GM19452 (cell line): ENCODE data around the gene ING1.
A peak's percentile ranks its signal among the peaks of the same experiment; 100 is the strongest.
"Not testable (repeated sequence)": the region's sequence is repeated elsewhere in the genome, so short reads cannot be mapped to it uniquely, and the experiment has no call there.

Experiments
- ATAC-seq: cut with Tn5 transposase; IDR thresholded peaks from one replicate; pipeline ENCODE4 v1.9.1; 2021; ENCODE audit not compliant: unreplicated experiment

The ING1 gene

DNA sequence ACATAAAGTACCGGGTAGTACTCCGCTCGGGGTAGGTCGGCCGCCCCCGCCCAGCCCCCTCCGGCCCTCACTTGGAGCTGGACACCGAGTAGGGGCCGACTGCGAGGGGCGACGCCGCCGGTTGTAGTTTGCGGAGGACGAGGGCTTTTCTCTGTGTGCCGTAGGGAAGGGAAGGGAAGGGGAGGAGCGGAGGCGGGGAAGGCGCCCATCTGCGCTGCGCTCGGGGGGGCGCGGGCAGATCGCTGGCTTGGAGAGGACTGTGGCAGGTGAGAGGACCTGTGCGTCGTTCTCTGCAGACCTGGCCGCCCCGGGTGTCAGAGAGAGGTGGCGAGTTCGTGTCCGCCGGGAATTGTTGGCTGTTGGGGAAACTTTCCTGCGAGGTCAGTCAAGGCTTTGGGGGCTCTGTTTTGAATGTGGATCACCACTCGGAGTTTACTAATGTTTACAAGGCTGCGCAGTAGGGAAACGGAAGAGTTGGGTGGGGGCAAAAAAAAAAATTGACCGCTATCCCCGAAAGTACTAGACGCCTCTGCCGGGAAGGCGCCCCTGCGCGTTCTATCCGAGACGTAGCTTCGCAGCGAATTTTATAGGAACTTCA lies 1.4 kb downstream of the ING1 start:
- ATAC-seq, result no peak

DNA sequence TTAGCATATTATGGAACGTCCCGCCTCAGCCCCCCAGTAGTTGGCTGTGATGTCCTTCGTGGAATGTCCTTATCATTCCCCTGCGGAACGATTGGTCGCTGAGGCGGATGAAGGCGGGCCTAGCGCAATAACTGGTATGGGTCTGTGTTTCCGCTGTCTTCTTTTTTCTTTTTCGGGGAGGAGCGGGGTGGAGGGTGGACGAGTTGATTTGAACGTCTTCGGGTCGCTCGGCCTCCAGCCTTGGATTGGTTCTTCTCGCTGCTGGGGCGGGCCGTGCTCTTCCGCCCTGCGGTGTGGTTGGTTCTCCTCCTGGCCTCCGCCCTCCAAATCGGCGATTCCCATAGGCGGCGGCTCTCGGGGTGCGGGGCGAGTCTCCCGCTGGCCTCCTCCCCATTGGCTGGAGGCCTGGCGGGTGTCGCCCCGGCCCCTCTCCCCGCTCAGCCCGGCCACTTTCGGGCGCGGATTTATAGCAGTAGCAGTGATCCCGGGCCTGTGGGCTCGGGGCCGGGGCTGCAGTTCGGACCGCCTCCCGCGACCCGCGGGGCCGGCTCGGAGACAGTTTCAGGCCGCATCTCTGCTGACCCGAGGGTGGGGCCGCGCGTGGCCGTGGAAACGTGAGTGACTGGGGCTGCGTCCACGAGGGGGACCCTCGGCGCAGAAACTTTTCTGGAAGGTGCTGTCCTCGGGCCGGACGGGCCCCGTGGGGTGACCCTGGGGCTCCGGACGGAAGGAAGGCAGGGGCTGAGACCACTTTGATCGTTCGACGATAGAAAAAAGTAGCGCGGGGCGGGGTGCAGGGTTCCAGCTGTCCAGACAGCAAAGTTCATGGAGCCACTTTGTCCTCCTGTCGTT lies 2.1 kb downstream of the ING1 start:
- peak; percentile 58 for ATAC-seq

DNA sequence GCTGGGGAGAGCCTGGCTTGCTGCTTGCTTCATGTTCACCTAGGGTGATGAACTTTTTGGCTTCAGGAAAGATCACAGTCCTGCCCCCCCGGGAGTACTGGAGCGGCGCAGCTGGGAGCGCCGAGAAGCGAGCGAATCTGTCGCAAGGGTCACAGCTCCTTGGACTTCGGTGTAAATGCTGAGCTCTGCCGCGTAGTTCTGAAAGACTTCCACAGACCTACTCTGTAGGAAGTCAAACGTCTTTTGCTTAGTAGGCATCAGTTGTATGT lies 2.7 kb downstream of the ING1 start:
- no peak for ATAC-seq

DNA sequence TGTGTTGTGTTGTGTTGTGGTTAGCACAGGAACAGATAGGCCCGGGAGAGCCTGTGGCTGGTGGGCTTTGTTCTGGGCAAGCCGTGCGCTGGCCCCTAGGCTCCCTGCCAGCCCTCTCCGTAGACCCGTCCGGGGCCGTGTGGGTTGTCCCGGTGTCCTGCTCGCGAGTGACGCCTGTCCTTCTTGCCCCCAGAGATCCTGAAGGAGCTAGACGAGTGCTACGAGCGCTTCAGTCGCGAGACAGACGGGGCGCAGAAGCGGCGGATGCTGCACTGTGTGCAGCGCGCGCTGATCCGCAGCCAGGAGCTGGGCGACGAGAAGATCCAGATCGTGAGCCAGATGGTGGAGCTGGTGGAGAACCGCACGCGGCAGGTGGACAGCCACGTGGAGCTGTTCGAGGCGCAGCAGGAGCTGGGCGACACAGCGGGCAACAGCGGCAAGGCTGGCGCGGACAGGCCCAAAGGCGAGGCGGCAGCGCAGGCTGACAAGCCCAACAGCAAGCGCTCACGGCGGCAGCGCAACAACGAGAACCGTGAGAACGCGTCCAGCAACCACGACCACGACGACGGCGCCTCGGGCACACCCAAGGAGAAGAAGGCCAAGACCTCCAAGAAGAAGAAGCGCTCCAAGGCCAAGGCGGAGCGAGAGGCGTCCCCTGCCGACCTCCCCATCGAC lies 5.7 kb downstream of the ING1 start:
- no peak for ATAC-seq

GRCh38 chr13:110722971-110723370 lies 9.5 kb downstream of the ING1 start:
- ATAC-seq, result no peak

GRCh38 chr13:110723598-110723997 lies 10.1 kb downstream of the ING1 start:
- ATAC-seq, result no peak

DNA sequence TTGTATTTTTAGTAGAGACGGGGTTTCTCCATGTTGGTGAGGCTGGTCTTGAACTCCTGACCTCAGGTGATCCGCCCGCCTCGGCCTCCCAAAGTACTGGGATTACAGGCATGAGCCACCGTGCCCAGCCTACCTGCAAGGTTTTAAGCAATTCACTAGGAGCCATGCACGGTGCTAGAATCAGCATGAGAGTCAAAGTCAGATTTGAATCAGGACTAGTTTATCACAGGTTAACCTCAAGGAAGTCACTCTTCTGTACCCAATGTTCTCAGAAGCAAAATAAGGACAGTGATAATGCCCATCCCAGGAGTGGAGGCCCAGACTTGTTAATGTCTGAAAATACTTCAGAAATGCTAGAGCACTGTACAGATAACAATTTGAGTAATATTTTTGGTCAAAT lies 12.7 kb downstream of the ING1 start:
- ATAC-seq, result not testable (repeated sequence)

DNA sequence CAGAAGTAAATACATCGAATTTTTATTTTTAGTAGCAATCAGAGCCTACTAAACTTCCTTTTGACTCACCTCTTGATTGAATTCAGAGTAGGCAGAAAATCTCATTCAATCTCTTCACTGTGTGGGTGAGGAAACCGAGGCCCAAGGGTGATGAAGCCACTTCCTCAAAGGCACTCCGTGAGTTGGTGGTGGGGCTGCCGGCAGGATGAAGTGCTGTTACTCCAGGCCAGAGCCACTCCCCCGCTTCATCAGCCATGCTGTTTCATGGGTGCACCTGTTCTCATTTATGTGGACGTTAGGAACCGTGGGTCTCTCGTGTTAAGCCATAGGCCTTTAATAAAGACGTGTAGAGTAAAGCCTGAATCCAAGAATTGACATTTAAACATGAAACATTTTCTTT lies 13.2 kb downstream of the ING1 start:
- peak; percentile 63 for ATAC-seq

GRCh38 chr13:110731072-110731471 lies 17.6 kb downstream of the ING1 start:
- ATAC-seq, result no peak

GRCh38 chr13:110734561-110734960 lies 21.1 kb downstream of the ING1 start:
- no peak for ATAC-seq

GRCh38 chr13:110737555-110737954 lies 24.1 kb downstream of the ING1 start:
- ATAC-seq, result no peak

GRCh38 chr13:110743687-110744086 lies 30.2 kb downstream of the ING1 start:
- ATAC-seq, result no peak

- no peak for ATAC-seq
Measured at GRCh38 chr13:110746438-110746837, 32.9 kb downstream of the ING1 start.

DNA sequence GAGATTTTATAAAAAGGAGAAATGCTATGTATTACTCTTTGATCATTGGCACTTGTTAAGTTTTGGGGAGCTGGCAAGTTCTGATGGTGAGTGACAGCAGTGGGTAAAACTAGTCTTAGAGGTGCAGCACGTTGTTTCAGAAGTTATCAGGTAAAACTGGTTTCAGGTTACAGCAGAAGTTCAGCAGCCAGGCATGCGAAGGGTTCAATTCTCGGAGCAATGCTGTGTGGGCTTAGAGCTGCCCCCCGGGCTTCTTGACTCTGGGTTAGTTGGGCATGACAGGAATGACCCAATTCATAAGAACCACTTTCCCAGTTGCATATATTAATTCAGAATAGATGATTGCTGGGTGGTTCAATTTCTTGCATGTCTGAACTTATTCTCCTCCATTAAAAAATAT lies 34.8 kb downstream of the ING1 start:
- no peak for ATAC-seq

DNA sequence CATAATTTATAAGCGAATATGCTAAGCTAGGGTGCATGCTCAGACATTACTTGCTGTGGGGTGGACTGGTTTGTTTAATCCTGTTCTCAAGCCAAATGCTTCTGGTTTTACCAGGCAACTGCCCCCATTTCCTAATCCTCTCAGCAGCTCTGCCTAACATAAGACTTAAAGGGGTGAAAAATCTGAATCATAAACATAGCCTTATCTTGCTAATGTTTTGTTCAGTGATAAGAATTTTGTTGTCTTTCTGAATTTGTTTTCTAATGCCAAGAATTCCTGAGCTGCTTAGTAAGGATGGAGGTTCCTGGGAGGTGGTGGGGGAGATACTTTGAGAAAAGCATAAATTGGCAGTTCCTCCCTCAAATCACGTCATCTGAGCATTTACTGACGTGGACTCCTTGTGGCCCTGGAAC lies 42.7 kb downstream of the ING1 start:
- no peak for ATAC-seq

DNA sequence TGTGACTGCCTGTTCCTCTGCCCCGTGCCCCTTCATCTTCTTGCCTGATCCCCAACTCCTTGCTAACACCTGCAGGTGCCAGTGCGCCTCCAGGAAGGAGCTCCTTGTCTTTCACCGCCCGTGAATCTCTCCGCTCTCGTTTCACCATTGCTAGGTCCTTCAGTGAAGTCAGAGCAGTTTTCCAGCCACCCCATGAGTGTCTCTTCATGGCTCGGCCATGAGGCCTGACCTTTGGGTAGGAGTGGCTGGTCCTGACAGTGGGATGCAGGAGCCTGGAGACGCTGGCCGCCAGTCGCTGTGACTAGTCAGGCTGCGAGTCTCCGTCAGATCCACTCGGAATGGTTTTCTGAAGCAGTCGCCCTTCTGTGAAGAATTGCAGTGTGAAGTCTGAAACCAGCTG lies 43.8 kb downstream of the ING1 start:
- ATAC-seq, result no peak

DNA sequence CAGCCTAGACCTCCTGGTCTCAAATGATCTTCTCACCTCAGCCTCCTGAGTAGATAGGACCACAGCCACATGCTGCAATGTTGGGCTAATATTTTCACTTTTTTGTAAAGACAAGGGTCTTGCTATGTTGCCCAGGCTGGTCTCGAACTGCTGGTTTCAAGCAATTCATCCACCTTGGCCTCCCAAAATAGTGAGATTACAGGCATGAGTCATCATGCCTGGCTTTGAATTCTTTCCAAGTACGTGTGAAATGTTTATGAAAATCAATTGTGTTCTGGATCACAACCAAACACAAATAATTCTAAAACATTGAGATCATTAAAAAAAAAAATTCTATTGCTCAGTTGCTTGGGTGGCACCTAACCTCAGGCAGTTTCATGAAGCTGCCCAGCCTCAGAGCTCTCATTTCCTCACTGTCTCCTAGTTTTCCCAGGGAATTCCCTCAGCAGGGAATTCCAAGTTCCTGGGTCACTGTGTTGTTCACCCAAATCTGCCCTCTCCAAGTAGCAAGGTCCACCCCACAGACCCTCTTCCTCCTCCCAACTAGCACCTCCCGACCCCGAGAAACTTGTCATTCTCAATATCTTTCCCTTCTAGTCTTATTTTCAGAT lies 44.8 kb downstream of the ING1 start:
- no peak for ATAC-seq

DNA sequence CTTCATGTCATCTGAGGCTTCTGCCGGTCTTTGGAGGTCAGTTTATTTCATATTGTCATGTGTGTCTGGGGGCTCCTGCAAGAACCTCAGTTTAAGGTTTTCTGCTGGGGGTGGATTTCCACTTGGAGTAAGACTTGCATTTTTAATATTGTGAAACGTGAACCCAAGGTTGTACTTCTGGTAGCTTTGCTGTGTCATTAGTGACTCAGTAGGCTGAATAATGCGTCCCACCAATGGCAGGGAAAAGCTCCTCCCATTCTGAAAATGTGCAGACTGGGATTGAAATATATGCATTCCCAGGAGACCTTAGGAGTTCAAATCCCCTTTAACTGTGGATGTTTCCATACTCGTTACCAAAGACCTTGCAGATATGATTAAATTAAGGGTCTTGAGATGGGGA lies 46.2 kb downstream of the ING1 start:
- no peak for ATAC-seq

GRCh38 chr13:110760611-110761010 lies 47.1 kb downstream of the ING1 start:
- no peak for ATAC-seq

GRCh38 chr13:110766671-110767430 lies 53.4 kb downstream of the ING1 start:
- ATAC-seq, result no peak

GRCh38 chr13:110767476-110767875 lies 54.0 kb downstream of the ING1 start:
- ATAC-seq, result no peak
